ENCODE results near the gene KLLN.
"Not testable (repeated sequence)": the region's sequence is repeated elsewhere in the genome, so short reads cannot be mapped to it uniquely, and the experiment has no call there.

The KLLN gene

GRCh38 chr10:87865241-87865881 lies 2.0 kb upstream of the KLLN start:
- peak; percentile 4 for DNase-seq

DNA sequence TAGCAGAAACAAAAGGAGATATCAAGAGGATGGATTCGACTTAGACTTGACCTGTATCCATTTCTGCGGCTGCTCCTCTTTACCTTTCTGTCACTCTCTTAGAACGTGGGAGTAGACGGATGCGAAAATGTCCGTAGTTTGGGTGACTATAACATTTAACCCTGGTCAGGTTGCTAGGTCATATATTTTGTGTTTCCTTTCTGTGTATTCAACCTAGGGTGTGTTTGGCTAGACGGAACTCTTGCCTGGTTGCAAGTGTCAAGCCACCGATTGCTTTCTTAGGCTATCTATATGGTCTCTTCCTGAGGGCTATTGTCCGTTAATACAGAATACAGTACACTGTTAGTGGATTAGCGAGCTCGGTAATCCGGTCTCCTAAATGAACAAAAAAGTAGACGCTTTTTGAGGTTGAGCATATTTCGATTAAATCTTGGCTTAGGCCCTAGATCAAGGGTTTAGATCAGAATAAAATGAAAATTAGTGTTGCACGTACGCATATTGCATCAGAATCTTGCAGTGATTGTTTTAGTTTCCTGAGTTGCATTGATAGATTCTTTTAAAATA lies 1.2 kb upstream of the KLLN start:
- peak; percentile 32 for DNase-seq

DNA sequence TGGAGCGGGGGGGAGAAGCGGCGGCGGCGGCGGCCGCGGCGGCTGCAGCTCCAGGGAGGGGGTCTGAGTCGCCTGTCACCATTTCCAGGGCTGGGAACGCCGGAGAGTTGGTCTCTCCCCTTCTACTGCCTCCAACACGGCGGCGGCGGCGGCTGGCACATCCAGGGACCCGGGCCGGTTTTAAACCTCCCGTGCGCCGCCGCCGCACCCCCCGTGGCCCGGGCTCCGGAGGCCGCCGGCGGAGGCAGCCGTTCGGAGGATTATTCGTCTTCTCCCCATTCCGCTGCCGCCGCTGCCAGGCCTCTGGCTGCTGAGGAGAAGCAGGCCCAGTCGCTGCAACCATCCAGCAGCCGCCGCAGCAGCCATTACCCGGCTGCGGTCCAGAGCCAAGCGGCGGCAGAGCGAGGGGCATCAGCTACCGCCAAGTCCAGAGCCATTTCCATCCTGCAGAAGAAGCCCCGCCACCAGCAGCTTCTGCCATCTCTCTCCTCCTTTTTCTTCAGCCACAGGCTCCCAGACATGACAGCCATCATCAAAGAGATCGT lies 690 bp upstream of the KLLN start:
- DNase-seq: peak; percentile 29

DNA sequence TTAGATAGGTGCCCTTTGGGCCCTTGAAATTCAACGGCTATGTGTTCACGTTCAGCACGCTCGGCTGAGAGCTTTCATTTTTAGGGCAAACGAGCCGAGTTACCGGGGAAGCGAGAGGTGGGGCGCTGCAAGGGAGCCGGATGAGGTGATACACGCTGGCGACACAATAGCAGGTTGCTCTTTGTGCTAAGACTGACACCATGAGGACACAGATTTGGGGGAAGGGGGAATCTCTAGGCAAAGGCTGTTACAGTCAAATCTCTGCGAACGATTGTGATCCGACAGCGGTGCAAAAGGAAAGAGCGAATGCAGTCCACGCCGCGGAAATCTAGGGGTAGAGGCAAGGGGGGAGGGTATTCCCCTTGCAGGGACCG lies 667 bp downstream of the KLLN start:
- no peak for DNase-seq

DNA sequence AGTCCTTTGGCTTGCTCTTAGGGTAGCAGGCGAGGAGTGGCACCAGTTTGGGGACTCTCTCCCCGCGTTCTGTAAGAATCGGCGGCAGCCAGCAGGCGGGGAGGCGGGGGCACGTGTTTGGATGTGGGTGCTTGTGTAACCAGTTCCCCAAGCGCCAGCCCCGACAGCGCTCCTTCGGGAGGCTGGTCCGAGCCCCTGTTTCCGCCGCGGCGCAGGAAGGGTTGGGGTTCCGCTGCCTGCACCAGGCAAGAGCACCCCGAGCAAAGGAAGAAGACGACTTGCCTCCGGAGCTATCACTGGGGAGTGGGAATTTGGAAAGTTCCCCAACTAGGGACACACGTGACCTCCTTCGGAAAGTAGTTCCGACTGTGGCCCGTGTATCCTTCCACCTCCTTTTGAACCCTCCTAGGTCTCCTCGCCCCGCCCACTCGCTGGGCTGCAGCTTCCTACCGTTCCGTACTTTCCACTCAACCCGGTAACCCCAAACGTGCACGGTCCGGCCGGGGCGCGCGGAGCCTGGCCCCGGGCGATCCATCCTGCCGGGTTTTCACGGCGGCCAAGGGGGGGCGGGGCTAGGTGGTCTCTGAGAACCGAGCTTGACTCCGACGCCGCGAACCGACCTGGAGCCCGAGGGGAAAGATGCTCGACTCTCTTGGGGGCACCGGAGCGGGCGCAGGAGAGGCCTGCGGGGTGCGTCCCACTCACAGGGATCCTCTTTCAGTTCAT lies 1.2 kb downstream of the KLLN start:
- DNase-seq: peak; percentile 98

- DNase-seq: peak; percentile 79
These were observed 1.8 kb downstream of the KLLN start for GRCh38 chr10:87861566-87861952.

- peak; percentile 16 for DNase-seq
These were observed 2.4 kb downstream of the KLLN start for GRCh38 chr10:87860816-87861403.

- DNase-seq: peak; percentile 84
These were observed 3.1 kb downstream of the KLLN start for GRCh38 chr10:87860156-87860795.

DNA sequence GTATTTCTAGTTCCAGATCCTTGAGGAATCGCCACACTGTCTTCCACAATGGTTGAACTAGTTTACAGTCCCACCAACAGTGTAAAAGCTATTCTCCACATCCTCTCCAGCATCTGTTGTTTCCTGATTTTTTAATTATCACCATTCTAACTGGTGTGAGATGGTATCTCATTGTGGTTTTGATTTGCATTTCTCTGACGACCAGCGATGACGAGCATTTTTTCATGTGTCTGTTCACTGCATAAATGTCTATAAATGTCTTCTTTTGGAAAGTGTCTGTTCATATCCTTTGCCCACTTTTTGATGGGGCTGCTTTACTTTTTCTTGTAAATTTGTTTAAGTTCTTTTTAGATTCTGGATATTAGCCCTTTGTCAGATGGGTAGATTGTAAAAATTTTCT lies 7.7 kb downstream of the KLLN start:
- DNase-seq: not testable (repeated sequence)

DNA sequence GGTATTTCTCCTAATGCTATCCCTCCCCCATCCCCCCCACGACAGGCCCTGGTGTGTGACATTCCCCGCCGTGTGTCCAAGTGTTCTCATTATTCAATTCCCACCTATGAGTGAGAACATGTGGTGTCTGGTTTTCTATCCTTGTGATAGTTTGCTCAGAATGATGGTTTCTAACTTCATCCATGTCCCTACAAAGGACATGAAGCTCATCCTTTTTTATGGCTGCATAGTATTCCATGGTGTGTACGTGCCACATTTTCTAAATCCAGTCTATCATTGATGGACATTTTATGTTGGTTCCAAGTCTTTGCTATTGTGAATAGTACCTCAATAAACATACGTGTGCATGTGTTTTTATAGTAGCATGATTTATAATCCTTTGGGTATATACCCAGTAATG lies 8.1 kb downstream of the KLLN start:
- DNase-seq: not testable (repeated sequence)

DNA sequence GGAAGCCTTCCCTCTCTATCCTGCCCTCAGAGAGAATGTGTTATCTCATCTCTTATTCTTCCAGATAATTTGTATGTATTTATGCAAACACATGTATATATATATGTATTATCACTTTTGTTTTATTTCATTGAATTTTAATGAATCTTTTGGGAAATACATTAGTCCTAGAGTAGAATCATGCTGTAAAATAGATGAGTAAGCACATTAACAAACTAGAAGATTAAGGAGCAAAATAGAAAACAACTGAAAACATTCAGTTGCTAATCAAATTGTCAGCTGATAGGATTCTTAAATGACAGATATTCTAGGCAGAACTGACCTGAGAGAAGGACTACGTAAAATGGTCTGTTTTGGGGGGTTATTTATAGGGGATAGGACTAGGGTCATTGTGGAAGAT lies 11.2 kb downstream of the KLLN start:
- DNase-seq: no peak

GRCh38 chr10:87850742-87851205 lies 12.6 kb downstream of the KLLN start:
- peak; percentile 79 for DNase-seq

GRCh38 chr10:87849001-87849400 lies 14.3 kb downstream of the KLLN start:
- DNase-seq: no peak

- DNase-seq: no peak
These were observed 15.8 kb downstream of the KLLN start for GRCh38 chr10:87847550-87847949.

- DNase-seq: not testable (repeated sequence)
These were observed 16.6 kb downstream of the KLLN start for GRCh38 chr10:87846711-87847110.

GRCh38 chr10:87846023-87846422 lies 17.3 kb downstream of the KLLN start:
- no peak for DNase-seq

DNA sequence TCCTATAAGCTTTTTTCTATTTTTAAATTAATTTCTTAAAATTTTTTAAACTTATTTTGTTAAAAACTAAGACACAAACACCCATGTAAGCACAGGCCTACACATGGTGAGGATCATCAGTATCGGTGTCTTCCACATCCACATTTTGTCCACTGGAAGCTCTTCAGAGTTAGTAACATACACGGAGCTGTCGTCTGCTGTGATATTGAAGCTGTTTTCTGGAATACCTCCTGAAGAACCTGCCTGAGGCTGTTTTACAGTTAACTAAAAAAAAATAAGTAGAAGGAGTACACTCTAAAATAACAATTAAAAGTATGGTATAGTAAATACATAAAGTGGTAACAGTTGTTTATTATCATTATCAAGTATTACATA lies 17.7 kb downstream of the KLLN start:
- DNase-seq: no peak

DNA sequence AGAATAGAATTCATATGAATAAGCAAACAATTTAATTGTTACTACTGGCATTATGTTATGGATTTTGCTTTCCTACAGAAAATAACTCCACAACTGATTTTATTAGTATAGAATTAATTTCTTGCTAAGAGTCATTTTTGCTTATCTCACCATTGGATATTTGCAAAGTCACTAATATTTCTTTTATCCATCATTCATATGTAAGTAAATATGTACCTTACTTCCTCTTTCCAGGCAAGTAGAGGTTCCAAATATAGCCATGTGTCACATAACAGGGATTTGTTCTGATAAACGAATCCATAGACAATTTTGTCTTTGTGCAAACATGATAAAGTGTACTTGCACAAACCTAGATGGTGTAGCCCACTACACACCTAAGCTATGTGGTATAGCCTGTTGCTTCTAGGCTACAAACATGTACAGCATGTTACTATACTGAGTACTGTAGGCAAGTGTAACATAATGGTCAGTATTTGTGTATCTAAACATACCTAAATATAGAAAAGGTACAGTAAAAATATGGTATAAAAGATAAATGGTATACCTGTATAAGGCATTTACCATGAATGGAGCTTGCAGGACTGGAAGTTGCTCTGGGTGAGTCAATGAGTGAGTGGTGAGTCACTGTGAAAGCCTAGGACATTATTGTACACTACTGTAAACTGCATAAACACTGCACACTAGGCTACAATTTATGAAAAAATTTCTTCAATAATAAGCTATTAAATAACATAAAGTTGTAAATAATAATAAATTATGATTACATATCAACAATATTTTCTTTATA lies 18.3 kb downstream of the KLLN start:
- no peak for DNase-seq

DNA sequence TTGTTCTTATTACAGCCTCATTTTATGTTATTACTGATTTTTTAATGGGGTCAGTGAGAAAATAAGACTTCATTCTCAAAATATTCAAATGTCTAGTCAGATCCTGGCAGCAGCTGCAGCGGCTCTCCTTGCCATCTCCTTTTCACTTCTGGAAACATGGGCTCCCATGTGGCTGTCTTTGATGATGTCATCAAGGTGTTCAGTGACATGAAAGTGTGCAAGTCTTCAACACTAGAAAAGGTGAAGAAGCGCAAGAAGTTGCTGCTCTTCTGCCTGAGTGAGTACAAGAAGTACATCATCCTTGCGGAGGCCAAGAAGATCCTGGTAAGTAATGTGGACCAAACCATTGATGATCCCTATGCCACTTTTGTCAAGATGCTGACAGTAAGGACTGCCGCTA lies 19.6 kb downstream of the KLLN start:
- no peak for DNase-seq

DNA sequence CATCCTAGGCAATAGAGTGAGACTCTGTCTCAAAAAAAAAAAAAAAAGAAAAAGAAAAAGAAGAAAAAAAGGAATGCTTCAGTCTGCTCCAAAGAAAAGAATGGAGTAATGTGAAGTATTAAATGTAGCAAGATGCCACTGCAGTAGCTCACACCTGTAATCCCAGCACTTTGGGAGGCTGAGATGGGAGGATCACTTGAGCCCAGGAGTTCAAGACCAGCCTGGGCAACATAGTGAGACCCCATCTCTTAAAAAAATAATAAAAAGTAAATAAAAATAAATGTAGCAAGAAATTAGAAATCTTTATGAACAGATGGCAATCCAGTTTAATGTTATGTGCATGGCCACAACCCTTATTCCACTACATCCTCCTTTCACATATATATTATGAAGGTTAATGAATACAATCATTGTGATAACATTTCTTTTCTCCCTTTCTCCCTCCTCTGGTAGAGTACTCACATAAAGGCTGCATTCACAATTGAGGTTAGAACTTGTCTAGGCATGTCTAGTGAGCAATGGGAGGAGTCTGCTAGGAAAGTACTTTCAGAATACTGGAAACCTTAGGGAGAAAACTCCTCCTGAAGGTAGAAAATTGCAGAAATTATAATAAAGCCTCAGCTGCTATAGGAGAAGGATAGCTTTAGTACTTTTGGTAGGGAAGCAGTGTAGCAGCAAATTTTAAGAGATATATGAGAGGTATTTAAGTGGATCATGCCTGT lies 20.4 kb downstream of the KLLN start:
- peak; percentile 81 for DNase-seq

DNA sequence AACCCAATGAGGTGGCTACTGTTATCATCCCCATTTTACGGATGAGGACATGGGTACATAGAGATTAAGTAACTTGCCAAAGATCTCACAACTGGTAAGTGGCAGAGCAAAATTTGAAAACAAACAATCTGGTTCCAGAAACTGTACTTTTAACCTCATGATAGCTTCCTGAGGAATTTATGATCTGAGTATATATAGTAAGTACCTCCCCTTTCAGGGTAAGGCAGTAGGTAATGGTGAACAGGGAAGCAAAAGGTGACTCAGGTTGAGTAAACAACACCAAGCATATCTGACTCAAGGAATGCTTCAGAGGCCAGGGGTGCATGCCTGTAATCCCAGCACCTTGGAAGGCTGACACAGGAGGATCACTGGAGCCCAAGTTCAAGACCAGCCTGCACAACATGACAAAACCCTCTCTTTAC lies 21.1 kb downstream of the KLLN start:
- DNase-seq: no peak

- DNase-seq: no peak
These were observed 22.1 kb downstream of the KLLN start for GRCh38 chr10:87841186-87841585.
